Heart right ventricle (tissue), 16 donors: ENCODE results near the gene BLACAT1. TPM values are rescaled to one million over a fixed set of nuclear protein-coding genes. Genes with fewer than 3 reads are reported as not detected.

Experiments
- ATAC-seq, 8 donors: fragments of 200-7000 bp; cut with Tn5 transposase; one replicate each; pipeline ENCODE4 v1.9.1; 2020; ENCODE audit warnings: mild to moderate bottlenecking in 8 of 8, moderate library complexity in 8 of 8, moderate number of reproducible peaks in 1 of 8
- DNase-seq, 2 donors: peaks; one replicate each; pipeline ENCODE4 v3.0.0-alpha.2; 2020
- H3K27ac ChIP-seq, 10 donors: fragments of 200-600 bp; sonication (generic) in 2 of 10; one replicate each; pipeline versions ENCODE4 v1.5.0 to v1.8.0; 2020 to 2022; ENCODE audit warnings: mild to moderate bottlenecking in 3 of 10
- H3K27me3 ChIP-seq, 7 donors: fragments of 200-600 bp; one replicate each; pipeline ENCODE4 v1.8.0; 2021 to 2022; ENCODE audit warnings: mild to moderate bottlenecking in 2 of 7
- H3K36me3 ChIP-seq, 9 donors: fragments of 200-600 bp; sonication (generic) in 1 of 9; one replicate each; pipeline versions ENCODE4 v1.5.0 to v1.8.0; 2020 to 2022; ENCODE audit warnings: mild to moderate bottlenecking in 2 of 9
- H3K4me1 ChIP-seq, 9 donors: fragments of 200-600 bp; sonication (generic) in 1 of 9; one replicate each; pipeline versions ENCODE4 v1.5.0 to v1.8.0; 2020 to 2022; ENCODE audit warnings: mild to moderate bottlenecking in 4 of 9
- H3K4me3 ChIP-seq, 10 donors: fragments of 200-600 bp; sonication (generic) in 2 of 10; one replicate each; pipeline versions ENCODE4 v1.5.0 to v1.8.0; 2020 to 2022; ENCODE audit warnings: mild to moderate bottlenecking in 7 of 10, moderate library complexity in 2 of 10
- H3K9me3 ChIP-seq, 11 donors: fragments of 200-600 bp in 10 of 11; sonication (generic) in 2 of 11; one replicate each; pipeline versions ENCODE4 v1.5.0 to v1.8.0; 2013 to 2022; ENCODE audit warnings: mild to moderate bottlenecking in 2 of 11, control low read depth in 1 of 11, moderate library complexity in 1 of 11
- WGBS, 2 donors: extraction: QIAGEN DNeasy Blood & Tissue Kit; methylation state at CpG; one replicate each; pipeline ENCODE4 v1.1.7; 2013; ENCODE audit warnings: inconsistent platforms in 1 of 2; 5-methylcytosine and 5-hydroxymethylcytosine counted together
- intact Hi-C, 10 donors: fragments of 100-400 bp; cut with DNase I; formaldehyde crosslinking; loops; one replicate each; pipeline versions ENCODE4 v1.11.1 to v1.14.2; 2022
- polyA plus RNA-seq, 2 donors: library from polyadenylated mRNA; stranded (reverse); fragments of 200-250 nt; gene quantifications; one replicate each; pipeline ENCODE4 v1.2.3, GENCODE V29; 2013
- total RNA-seq, 10 donors: library from RNA; stranded (reverse); fragmentation: NEBNext Ultra II Directional in 3 of 10; extraction: Animal tissue kit (Norgen Biotek cat#: 25700) in 3 of 10; gene quantifications; one replicate each; pipeline versions ENCODE4 v1.2.1 to v1.2.4, GENCODE V29; 2021 to 2023
- TF ChIP-seq, protein P1 (sequence below), 9 donors: fragments of 200-600 bp; sonication (generic) in 2 of 9; IDR thresholded peaks; one replicate each; pipeline versions ENCODE4 v1.5.0 to v1.8.0; 2021 to 2022; ENCODE audit warnings: antibody characterized with exemption in 9 of 9, mild to moderate bottlenecking in 5 of 9, moderate library complexity in 1 of 9
- donor health status: Arrhythmogenic right ventricular cardiomyopathy.
- donor health status: ischemic (EF 13 %, LVEDD 7.1; RV severe dilation, severe dysfunction).
- donor health status: healthy with polysubstance abuse.
- donor health status: DM: no; HTN: yes; CAD: no.
- donor health status: DM: no; HTN: no; CAD: no.
- donor health status: ischemic (EF 25% LVEDD 6.9; RV normal size, moderate dysfunction).
- donor health status: ischemic (EF 25% LVEDD 5.7; RV mildly dilated, moderate dysfunction).
- donor health status: healthy.
- donor health status: DM: yes; HTN: yes; CAD: no.
- donor health status: Ischemic cardiomyopathy.
- donor health status: ischemic (EF 35%, LVEDD 5.7; RV mildly dilated, moderate dysfunction).
- donor health status: nonischemic (EF 11% LVEDD 7.7; RV severe dilation, severe dysfunction).
- donor health status: DM: yes; HTN: yes; CAD: no.
- donor health status: PGD.
- donor health status: ischemic (EF 29% LVEDD 5.4; RV normal size, mild dysfunction).
- donor health status: nonischemic (EF 23%, LVEDD 6.1; RV moderate dilation, normal function).

BLACAT1 gene
- total and polyA plus RNA-seq, 12 donors = 0.15 TPM; not detected in 11

DNA sequence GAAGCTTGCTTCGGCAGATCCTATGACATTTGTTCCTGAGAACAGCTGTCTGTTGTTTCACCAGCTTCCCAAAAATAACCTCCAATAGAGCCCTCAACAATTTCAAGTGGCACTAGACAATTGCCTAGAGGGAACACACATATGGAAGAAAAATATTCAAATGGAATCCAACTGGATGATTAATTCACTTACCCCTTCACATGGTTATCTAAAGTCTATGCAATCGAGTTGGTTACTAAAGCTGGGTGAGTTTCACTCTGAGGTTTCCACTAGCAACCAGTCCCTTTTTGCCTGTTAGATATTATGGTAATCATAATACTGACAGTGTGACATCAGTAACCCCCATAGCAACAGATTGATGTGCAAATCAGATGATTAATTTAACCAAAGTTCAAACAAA is 34.0 kb downstream of the BLACAT1 start, which contains the start of gene LEMD1:
TSS of gene LEMD1 (minus strand) at position 259 of the 400 bp plus-strand sequence. CDS start 1,520 bp downstream, outside the sequence.
- Histone ChIP-seq H3K36me3 (no peaks in the 10 kb centered on the region), H3K27ac (peak within 1 kb of the TSS in 6 of 10 donors; percentile 39 to 78 (median 63))
- intact Hi-C loops = no loop called here

DNA sequence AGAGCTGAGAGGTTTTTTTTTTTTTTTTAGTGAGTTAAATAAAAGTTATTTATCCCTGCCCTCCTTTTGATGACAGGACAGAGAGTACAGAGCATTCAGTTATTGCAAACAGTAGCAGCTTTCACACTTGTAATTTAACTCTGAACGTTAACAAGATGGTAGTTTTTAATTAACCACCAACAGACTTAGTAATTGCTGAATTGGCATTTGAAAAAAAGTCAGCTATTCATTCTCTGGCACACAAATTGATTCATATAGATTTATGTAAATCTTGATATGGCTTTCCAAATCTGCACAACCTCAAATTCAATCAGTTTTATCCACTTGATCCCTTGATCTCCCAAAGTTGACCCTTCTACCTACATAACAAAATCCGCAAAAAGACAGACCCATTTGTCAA is 34.9 kb downstream of the BLACAT1 start:
- Histone ChIP-seq H3K9me3 (no peaks in the 10 kb centered on the region), H3K36me3 (no peaks in the 10 kb centered on the region), H3K27me3 (peaks cover 0 to 34% (median 0%) of the 10 kb centered on the region in 7 donors), H3K4me3 (no peak overlapping the region), H3K4me1 (peaks cover 0 to 48% (median 4%) of the 10 kb centered on the region in 9 donors), H3K27ac (peak overlapping the region in 6 of 10 donors; percentile 39 to 78 (median 63))
- ATAC-seq (no peak), DNase-seq (no peak)
- intact Hi-C loops = no loop called here
- TF ChIP-seq, protein P1, sequence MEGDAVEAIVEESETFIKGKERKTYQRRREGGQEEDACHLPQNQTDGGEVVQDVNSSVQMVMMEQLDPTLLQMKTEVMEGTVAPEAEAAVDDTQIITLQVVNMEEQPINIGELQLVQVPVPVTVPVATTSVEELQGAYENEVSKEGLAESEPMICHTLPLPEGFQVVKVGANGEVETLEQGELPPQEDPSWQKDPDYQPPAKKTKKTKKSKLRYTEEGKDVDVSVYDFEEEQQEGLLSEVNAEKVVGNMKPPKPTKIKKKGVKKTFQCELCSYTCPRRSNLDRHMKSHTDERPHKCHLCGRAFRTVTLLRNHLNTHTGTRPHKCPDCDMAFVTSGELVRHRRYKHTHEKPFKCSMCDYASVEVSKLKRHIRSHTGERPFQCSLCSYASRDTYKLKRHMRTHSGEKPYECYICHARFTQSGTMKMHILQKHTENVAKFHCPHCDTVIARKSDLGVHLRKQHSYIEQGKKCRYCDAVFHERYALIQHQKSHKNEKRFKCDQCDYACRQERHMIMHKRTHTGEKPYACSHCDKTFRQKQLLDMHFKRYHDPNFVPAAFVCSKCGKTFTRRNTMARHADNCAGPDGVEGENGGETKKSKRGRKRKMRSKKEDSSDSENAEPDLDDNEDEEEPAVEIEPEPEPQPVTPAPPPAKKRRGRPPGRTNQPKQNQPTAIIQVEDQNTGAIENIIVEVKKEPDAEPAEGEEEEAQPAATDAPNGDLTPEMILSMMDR (IDR thresholded peaks at IDR 0.05) = no peak
- 60 to 67% methylated on average over 2 of the region's 2 CpGs for WGBS, 2 donors

More for the DNA sequence above, 34.0 kb downstream of the BLACAT1 start, which contains the start of gene LEMD1:
- peaks cover 0 to 39% (median 0%) of the 10 kb centered on the region in 7 donors for H3K27me3 ChIP-seq
- no peaks in the 10 kb centered on the region for H3K9me3 ChIP-seq
- 22 to 45% methylated on average over 2 of the region's 2 CpGs for WGBS, 2 donors
- ATAC-seq (peak in 5 of 8 donors; percentile 77 to 91 (median 87)), DNase-seq (no peak)
- H3K4me1 ChIP-seq = peaks cover 0 to 40% (median 4%) of the 10 kb centered on the region in 9 donors
- TF ChIP-seq, protein P1 (IDR thresholded peaks at IDR 0.05) = no peak
- no peak within 1 kb of the TSS for H3K4me3 ChIP-seq

DNA sequence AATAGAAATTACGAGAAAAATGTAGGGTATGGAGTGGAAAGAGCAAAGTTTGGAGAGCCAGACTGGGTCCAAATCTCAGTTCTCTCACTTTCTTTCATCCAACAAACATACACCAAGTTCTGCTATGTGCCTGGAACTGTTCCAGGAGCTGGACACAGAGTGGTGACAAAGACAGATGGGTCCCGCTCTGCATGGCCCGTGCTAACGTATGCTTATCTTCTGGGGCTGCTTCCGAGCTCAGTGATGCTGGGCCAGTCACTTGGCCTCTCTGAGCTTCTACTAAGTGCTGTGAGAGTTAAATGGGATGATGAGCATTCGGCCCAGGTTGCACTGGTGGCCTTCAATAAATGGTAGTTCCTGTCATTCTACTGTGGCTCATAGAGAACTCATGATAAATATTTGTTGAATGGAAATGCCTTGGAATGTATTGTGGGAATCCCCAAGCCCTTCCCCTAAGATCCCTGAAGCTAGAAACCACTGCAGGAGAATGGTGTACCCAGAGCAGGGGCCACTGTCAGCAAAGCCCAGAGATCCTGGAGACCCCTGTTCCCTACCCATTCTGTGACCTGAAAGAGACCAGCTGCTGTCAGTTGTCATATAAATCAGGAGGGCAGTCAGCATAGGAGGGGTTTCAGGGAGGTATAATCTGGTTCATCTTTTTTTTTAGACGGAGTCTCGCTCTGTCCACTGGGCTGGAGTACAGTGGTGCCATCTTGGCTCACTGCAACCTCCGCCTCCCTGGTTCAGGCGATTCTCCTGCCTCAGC is 37.8 kb downstream of the BLACAT1 start:
- DNase-seq (no peak), ATAC-seq (no peak)
- H3K27me3 ChIP-seq = peaks cover 0 to 7% (median 0%) of the 10 kb centered on the region in 7 donors
- H3K4me1 ChIP-seq = peaks cover 0 to 46% (median 0%) of the 10 kb centered on the region in 9 donors
- H3K27ac ChIP-seq = no peak overlapping the region
- no peak overlapping the region for H3K4me3 ChIP-seq
- TF ChIP-seq, protein P1 (IDR thresholded peaks at IDR 0.05) = no peak
- 76 to 80% methylated on average over 10 of the region's 10 CpGs for WGBS, 2 donors
- H3K36me3 ChIP-seq = no peaks in the 10 kb centered on the region
- intact Hi-C loops = no loop called here
- H3K9me3 ChIP-seq = no peaks in the 10 kb centered on the region

DNA sequence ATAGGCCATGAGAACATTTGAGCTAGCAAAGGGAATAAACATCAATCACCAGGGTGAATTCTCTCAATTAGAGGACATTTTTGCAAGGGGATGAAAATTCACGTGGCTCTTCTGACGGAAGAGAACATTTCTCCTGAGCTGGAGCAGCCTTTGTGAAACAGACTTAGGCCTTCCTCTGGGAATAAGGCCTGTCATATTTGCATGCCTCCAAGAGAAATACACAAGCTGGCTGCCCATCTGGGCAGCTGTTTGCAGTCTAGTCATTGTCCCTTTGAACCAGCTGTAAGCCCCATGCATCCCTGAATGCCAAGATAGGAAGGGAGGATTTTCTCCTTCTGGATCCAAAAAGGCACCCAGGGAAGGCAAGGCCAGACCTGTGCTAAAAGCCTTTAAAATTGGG is 39.5 kb downstream of the BLACAT1 start:
- DNase-seq (no peak), ATAC-seq (peak in 6 of 8 donors; percentile 49 to 75 (median 58))
- H3K27me3 ChIP-seq = peaks cover 0 to under 1% (median 0%) of the 10 kb centered on the region in 7 donors
- no peaks in the 10 kb centered on the region for H3K9me3 ChIP-seq
- H3K36me3 ChIP-seq = no peaks in the 10 kb centered on the region
- WGBS, 2 donors = 65 to 71% methylated on average over 2 of the region's 2 CpGs
- intact Hi-C loops = no loop called here
- TF ChIP-seq, protein P1 (IDR thresholded peaks at IDR 0.05) = no peak
- H3K27ac ChIP-seq = peak overlapping the region in 3 of 10 donors; percentile 11 to 44 (median 34)
- peaks cover 0 to 29% (median 0%) of the 10 kb centered on the region in 9 donors for H3K4me1 ChIP-seq
- H3K4me3 ChIP-seq = no peak overlapping the region
